HG02852 (cell line): ENCODE measurements around the gene GNB5.

ENCODE experiments used
- ATAC-seq: cut with Tn5 transposase; IDR thresholded peaks from one replicate; pipeline ENCODE4 v1.9.1; 2021; ENCODE audit warnings: mild to moderate bottlenecking, moderate library complexity; ENCODE audit not compliant: unreplicated experiment

Gene GNB5

GRCh38 chr15:52208306-52208946 lies 17.2 kb upstream of the GNB5 start:
- ATAC-seq, result peak; percentile 80

GRCh38 chr15:52207191-52207590 lies 16.0 kb upstream of the GNB5 start:
- ATAC-seq, result no peak

GRCh38 chr15:52206446-52206845 lies 15.3 kb upstream of the GNB5 start:
- no peak for ATAC-seq

GRCh38 chr15:52204657-52205056 lies 13.5 kb upstream of the GNB5 start:
- no peak for ATAC-seq

- no peak for ATAC-seq
These were observed 9.7 kb upstream of the GNB5 start for GRCh38 chr15:52200831-52201365.

- ATAC-seq, result no peak
These were observed 8.1 kb upstream of the GNB5 start for GRCh38 chr15:52199271-52199670.

- no peak for ATAC-seq
These were observed 5.7 kb upstream of the GNB5 start for GRCh38 chr15:52196891-52197290.

- ATAC-seq, result no peak
These were observed 2.6 kb upstream of the GNB5 start for GRCh38 chr15:52193791-52194190.

GRCh38 chr15:52193321-52193720 lies 2.1 kb upstream of the GNB5 start:
- no peak for ATAC-seq

GRCh38 chr15:52186651-52187486 lies 4.3 kb downstream of the GNB5 start:
- ATAC-seq, result no peak

- no peak for ATAC-seq
These were observed 6.0 kb downstream of the GNB5 start for GRCh38 chr15:52185151-52185561.

- ATAC-seq, result no peak
These were observed 6.5 kb downstream of the GNB5 start for GRCh38 chr15:52184721-52185120.

- no peak for ATAC-seq
These were observed 7.5 kb downstream of the GNB5 start for GRCh38 chr15:52183562-52184173.

- ATAC-seq, result no peak
These were observed 9.0 kb downstream of the GNB5 start for GRCh38 chr15:52181938-52182780.

- ATAC-seq, result no peak
These were observed 10.2 kb downstream of the GNB5 start for GRCh38 chr15:52180851-52181450.

GRCh38 chr15:52180196-52180835 lies 10.9 kb downstream of the GNB5 start:
- peak; percentile 38 for ATAC-seq

GRCh38 chr15:52179278-52180195 lies 11.7 kb downstream of the GNB5 start:
- peak; percentile 82 for ATAC-seq

GRCh38 chr15:52178765-52179164 lies 12.4 kb downstream of the GNB5 start:
- no peak for ATAC-seq

GRCh38 chr15:52172869-52173268 lies 18.3 kb downstream of the GNB5 start:
- no peak for ATAC-seq
